ENCODE results near the gene PADI2. TPM values are rescaled to one million over a fixed set of nuclear protein-coding genes. Genes with fewer than 3 reads are reported as not detected.

Gene PADI2
- polyA plus RNA-seq, 4 donors = 2.3 to 3.0 (median 2.6) TPM

DNA sequence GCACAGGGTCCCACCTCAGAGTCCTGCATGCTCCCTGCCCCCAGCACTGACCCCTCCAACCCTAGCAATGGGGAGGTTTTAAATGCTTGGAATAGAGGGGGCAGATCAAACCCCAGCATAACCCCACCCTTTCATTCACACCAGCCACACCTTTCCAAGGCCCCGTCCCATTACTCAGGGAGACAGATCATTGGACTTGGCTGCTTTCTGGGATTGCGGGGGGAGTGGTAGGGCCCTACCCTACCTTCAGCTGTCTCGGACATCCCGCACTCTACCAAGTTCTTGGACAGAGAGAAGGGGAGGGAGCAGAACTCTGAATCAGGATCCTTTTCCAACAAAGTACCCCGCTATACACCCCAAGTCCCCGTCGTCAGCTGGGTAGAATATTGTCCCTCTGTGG, 983 bp downstream of the PADI2 start:
- DNase-seq (ENCODE audit: low read depth in 4 of 4, low spot score in 3 of 4) = no peak

DNA sequence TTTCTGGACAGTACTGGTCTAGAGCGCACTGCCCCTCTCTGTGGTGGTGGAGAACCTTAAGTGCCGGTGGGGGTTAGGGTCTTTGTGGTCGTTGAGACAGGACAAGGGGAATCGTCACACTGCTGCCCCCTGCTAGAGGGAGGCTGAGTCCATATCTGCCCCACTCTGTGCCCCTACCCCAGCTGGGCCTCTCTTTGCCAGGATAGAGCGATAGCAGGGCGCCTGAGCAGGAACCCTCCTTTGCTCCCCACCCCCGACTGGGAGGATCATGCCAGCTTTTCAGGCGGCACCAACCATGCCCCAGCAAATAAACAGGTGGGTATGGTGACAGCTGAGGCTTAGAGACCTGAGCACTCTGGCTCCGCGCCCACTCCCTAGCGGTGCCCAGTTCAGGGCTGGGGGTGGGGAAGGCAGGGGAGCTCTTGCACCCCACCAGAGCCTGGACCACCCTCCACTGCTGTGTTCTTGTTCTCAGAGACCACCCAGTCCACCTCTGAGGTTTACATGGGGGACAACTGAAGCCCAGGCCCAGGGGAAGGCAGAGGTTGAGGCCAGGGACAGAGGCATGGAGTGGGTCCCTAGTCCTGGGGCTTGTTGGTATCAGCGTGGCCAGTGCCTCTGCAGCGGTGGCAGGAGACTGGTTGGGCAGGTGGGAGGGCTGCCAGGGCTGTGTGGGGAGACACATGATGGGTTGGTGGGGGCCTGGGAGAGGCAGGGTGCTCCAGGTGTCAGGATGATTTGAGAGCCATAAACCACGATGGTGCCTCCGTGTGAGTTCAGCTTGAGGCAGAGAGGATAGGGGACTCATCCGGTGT, 1.6 kb downstream of the PADI2 start:
- no peak for DNase-seq (ENCODE audit: low read depth in 4 of 4, low spot score in 3 of 4)

DNA sequence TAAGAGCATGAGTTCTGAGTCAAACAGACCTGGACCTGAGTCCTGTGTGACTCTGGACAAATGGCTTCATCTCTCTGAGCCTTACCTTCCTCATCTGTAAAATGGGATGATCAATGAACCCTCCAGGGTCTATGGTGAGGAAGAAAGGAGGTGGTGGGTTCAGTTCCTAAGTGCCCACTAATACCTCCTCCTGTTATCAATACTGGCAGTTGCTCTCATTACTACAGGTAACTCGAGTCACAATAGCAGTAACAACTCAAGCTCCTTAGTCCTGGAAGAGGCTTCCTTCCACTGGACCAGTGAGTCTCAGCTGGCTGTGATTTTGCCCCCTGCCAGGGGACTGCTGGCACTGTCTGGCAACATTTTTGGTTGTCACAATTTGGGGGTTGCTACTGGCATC, 2.6 kb downstream of the PADI2 start:
- DNase-seq (ENCODE audit: low read depth in 4 of 4, low spot score in 3 of 4) = no peak

DNA sequence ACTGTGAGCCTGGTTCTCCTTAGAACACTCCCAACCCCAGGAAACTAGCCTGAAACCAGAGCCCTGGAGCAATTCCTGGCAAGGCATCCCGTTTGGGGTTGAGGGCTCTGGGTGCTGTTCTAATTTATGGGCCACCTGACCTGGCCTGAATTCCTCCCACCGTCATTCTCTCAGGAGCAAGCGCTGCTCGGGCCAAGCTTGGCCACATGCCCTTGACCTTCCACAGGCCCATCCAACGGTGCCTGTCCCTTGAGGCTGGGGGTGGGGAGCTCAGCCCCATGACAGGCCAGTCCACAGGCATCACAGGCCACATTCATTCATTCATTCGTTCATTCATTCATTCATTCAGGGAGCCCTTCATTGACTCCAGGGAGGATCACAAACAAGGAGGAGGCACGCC, 5.3 kb downstream of the PADI2 start:
- DNase-seq (ENCODE audit: low read depth in 4 of 4, low spot score in 3 of 4) = no peak

DNA sequence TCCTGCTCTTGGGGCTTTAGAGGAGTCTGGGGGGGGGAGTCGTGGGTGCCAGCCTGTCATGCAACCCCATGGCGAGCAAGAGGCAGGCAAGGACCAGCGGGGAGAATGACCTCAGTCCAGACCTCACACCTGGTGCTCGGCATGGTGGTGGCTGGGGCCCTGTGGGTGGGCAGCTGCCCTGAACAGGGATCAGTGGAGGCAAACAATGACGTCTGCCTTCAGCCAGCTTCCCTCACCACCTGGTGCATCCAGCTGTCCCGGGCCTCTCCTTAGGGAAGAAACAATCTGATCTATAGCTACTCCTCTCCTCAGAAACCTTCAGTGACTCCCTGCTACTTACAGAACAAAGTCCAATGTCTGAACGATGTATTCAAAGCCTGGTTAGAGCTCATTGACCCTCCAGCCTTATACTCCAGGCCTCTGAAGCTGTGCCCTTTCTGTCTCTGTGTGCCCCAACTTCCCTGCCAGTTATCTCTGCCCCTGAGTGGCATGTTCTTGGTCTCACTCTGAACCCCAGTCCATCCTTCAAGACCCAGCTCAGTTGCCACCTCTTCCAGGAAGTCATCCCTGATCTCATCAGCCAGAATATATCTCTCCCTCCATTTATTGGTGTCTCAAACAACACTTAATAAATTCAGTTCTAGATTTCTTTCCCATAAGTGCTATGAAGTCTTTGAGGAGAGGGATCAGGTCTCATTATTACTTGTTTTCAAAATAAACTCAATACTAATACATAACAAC, 6.6 kb downstream of the PADI2 start:
- DNase-seq (ENCODE audit: low read depth in 4 of 4, low spot score in 3 of 4) = no peak

DNA sequence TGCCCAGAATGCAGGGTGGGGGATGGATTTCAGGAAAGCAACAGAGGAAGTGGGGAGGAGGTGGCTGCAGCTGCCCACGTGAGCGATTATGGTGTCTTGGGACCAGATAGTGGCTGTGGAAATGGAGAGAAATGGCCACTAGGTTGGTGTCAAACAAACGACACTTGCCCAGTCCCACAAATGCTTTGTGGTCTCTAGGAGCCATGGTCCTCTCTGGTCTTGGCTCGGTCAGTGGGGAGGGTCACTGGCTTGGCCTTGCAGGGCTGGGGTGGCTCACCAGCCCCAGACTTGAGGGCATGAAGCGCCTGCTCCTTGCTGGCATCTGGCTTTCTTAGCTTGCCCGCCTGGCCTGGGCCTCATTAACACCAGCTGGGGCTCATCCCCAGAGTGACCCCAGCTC, 7.2 kb downstream of the PADI2 start:
- no peak for DNase-seq (ENCODE audit: low read depth in 4 of 4, low spot score in 3 of 4)

DNA sequence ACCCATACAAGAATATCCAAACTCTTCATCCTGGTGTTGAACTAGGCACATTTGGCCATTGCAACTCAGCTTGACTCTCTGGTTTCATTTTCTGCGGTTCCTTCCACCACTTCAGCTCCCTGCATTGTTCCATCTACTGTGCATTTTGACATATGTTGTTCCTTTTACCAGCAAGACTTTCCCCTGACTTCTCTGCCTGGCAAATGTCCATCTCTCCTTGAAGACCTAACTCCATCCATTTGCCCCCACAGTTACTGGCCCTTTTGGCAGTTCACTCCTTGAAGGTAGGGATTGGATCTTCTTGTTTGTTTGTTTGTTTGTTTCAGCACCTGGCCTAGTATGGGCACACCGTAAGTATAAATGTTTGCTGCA, 8.7 kb downstream of the PADI2 start:
- no peak for DNase-seq (ENCODE audit: low read depth in 4 of 4, low spot score in 3 of 4)

DNA sequence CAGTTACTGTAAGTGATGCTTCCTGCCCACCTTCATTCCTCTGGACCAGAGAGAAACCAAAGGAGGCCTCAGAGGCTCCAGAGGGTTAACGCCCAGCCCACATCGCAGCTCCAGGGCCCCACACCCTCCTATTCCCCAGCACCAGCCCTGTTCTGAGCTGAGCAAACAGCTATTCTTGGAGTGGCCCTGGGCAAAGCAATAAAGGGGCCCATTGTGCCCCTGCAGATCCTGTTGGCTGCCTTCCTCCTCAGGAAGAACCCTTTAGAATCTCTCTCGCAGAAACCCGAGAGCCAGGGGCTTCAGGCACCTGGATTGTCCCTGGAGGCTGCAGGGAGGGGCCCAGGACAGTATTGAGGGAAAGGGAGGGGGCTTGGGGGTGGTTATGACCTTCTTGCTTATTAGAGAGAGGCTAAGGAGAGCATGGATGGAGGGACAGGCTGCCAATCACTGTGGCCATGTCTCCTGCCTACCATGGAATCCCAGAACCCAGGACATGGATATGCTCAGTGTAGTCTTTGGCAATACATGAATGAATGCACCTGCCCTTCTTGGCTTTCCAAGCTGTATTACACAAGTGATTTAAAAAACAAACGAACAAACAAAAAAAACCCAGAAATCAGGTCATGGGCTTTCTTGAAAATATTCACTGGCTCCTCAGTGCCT, 9.2 kb downstream of the PADI2 start:
- no peak for DNase-seq (ENCODE audit: low read depth in 4 of 4, low spot score in 3 of 4)

DNA sequence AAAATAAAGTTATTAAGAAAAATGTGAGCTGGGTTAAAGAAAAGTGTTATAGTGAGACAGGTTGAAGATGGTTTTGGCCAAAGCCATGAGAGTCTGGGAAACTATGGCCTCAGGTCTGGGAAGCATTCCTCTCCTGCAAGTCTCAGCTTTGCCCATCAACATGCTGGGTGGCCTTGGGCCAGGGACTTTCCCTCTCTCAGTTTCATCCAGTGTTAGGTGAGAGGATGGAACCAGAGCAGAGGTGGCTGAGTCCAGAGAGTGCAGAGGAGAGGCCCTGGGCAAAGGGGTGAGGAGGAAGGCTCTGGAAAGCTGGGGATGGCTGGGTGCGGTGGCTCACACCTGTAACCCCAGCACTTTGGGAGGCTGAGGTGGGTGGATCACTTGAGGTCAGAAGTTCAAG, 10.5 kb downstream of the PADI2 start:
- DNase-seq (ENCODE audit: low read depth in 4 of 4, low spot score in 3 of 4) = no peak

DNA sequence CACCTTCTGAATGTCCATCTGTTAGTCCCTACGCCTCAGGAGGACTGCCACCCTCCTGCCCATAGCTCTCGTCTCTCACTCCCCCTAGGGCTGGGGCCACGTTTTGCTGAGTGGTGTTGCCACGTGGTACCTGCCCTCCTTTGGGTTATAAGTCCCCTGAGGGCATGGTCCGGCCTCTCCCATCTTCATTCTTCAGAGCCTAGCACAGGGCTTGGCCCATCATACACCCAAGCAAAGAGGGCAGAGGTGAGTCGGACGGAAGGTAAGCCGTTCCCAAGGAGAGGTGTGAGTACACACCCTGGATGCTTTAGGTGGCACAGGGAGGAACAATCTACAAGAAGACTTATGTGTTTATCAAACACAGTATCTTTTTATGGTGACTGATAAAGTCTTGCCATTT, 10.9 kb downstream of the PADI2 start:
- no peak for DNase-seq (ENCODE audit: low read depth in 4 of 4, low spot score in 3 of 4)

DNA sequence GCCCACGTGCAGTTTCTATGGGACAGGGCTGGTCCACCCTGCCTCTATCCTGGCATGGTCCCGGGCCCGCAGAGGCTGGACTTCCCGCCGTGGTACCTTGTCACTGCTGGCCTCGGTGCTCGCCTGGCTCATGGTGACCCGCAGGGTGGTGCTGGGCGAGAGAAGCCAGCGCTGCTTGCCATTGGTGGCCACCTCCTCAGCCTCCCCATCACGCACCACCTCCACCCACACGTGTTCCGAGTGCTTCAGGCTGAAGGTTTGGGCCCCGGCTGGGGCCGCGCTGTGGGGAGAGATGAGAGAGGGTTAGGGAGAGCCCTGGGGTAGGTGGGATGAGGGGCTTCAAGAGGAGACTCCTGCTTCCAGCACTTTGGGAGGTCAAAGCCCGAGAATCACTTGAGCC, 14.5 kb downstream of the PADI2 start:
- DNase-seq (ENCODE audit: low read depth in 4 of 4, low spot score in 3 of 4) = no peak

DNA sequence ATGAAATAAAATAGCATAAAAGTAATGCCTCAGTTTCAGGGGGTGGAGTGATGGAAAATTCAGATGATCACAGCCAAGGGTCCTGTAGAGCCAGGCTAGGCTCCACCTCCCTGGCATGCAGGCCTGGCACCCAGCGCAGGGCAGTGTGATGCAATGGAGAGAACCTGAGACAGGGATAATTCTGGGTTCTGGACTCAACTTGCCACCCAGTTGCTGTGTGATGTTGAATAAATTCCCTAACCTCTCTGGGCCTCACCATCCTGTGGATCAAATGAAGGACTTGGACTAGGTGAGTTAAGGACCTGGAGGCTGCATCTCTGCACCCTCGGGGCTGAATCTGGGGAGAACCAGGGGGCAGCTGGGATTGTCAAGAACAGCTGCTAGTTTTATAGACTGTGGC, 17.0 kb downstream of the PADI2 start:
- no peak for DNase-seq (ENCODE audit: low read depth in 4 of 4, low spot score in 3 of 4)

DNA sequence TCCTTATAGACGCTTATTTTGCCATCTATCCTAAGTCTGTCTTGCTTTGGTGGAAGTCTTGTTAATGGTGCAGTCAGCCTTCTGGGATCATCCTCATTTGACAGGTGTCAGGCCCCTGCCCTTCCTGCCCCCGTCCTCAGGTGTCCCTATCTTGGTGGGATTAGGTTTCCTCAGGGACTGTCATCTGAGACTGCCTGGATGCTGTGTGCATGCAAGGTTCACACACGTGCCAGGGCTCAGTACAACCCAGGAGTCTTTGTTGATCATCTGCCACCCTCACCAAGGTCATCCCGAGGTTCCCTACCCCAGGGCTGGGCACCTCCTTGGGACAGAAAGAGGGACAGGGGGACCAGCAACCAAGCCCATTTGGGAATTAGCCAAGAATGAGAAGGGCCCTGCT, 18.0 kb downstream of the PADI2 start:
- no peak for DNase-seq (ENCODE audit: low read depth in 4 of 4, low spot score in 3 of 4)

DNA sequence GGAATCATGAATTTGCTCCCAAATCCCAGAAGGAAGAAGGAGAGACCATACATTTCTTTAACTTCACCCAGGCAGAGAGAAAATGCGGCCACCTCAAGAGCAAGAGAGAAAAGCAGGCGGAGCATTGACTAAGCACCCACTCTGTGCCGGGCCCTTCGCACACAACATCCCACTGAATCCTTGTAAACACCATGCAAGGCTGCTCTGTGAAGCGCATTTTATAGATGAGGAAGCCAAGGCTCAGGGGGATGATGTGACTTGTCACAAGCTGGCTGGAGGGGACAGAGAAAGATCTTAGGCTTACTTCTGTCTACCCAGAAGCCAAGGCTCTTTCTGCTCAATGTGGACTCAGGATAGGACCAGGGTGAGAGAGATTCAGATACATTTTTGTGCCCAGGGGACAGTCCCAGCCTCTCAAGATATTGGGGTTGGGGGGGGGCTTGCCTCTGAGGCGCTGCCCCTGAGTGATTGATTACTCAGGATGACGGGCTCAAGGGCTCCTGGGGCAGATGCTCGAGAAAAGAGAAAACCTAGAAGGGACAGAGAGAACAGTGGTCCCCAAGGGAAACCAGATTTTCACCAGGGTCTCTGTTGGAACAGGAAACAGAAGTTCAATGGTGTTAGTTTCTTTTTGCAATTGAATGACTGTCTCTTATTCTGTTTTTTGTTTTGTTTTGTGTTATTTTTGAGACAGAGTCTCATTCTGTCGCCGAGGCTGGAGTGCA, 19.5 kb downstream of the PADI2 start:
- DNase-seq (ENCODE audit: low read depth in 4 of 4, low spot score in 3 of 4) = no peak

DNA sequence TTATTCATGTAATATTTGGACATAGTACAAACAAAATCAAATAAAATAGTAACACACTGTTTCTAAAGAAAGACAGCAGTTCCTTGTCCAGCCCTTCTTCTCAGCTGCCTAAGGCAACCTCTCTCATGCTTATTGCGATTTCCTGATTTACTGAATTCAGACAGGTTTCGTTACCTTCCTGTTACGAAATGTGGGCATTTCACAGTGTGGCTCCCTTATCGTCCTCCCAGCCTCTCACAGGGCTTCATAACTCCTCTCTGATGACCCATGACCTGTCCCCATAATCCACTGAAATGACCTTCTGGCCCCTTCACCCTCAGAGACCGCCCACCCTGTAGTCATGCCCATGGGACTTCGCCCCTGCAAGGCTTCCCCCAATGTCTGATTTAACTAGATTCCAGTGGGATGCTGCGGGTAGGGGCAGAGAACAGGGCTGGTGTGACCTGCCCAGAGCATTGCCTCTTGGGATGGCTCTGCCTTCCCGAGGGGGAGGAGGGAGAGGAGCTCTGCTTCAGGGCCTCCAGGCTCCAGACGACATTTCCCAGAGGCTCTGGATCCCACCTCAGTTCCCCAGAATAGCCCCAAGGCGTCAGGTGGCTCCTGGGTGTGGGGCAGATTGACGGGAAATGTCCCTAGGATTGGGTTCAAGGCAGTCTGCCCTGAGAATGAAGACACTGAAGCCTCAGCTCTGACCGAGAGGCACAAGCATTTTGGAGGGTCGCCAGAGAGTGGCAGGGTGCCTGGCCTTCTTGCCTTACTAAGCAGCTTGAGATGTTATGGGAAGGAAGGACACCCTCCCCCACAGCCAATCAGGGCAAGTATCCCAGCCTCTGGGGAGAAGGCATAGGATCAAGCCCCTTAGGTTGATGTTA, 20.6 kb downstream of the PADI2 start:
- no peak for DNase-seq (ENCODE audit: low read depth in 4 of 4, low spot score in 3 of 4)

DNA sequence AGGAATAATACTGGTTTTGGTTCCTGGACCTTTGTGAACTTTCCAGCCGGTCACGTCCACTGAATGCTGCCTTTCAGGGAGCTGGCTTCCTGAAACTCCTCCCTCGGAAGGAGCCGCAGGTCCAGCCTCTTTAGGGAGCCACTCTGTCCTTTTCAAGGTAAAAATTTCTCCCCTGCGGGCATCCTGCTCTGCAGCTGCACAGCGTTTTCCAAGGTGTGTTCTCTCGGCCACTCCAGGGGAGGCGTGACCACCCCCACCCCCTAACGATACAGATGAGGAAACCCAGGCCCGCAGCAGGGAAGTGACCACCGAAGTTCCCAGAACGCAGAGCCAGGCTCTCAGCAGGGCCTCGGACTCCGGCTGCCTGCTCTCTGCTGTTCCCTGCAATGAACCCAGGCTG, 21.5 kb downstream of the PADI2 start:
- DNase-seq (ENCODE audit: low read depth in 4 of 4, low spot score in 3 of 4) = no peak

DNA sequence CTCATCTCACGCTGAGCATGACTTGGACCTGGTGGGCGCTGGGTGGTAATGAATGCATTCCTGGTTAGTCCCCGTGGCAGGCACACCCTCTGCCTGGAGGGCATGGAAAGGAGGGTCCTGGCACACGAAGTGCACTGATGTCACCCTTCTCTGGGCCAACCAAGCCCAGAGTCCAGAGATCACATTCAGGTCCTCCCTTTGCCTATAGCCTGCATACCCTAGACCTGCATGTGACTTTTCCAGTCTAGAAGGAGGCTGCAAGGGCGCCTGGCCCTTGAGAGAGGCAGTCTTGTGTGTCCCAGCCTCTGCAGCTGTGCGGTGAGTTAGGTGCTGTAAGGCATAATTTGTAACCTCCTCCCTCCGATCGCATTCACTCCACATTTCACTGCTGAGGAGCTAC, 22.1 kb downstream of the PADI2 start:
- no peak for DNase-seq (ENCODE audit: low read depth in 4 of 4, low spot score in 3 of 4)

DNA sequence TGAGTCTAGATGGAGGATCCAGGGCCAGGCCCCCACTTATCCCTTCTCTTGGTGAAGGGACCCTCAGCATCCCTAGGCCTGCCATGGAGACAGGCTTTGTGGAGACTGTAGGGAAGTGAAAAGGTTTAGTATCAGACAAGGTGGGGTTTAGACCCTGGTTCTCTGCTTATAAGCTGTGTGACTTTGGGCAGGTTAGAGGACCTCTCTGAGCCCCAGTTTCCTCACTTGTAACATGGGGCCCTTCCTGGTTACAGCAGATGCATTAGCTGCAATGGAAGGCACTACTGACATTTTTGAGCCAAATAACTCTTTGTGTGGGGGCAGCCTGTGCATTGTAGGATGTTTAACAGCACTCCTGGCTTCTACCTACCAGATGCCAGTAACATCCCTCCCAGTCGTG, 22.7 kb downstream of the PADI2 start:
- no peak for DNase-seq (ENCODE audit: low read depth in 4 of 4, low spot score in 3 of 4)

DNA sequence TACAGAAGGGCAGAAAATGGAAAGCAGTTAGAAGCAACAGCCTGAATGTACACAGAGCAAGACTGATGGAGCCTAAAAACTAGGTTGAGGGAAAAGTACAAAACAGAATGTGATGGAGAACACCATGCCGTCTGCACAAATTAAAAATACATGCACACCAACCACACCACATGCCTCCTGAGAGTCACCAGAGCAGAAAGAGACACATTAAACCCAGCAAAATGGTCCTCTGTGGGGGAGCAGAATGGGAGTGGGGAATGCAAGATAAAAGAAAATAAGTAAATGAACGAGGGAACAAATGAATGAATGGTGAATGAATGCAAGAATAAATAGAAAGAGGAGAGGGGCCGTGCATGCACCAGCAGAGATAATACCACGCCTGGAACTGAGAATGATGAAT, 24.1 kb downstream of the PADI2 start:
- DNase-seq (ENCODE audit: low read depth in 4 of 4, low spot score in 3 of 4) = no peak

DNA sequence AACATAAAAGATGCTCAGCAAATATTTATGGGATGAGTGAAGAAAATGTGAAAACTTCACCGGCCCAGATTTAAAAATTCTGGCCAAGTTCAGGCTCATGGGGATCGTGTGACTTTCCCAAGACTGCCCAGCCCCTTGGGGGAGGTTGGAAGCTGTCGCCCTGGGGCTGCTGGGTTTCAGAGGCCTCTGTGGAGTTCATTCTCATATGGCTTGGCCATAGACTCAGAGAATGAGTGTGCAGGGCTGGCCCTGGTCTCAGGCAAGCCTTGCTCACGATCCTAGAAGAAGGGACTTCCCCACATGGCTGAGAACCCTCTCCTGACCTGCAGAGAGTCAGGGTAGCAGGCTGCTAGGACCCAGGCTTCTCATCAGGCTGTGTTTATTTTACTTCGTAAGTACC, 24.6 kb downstream of the PADI2 start:
- DNase-seq (ENCODE audit: low read depth in 4 of 4, low spot score in 3 of 4) = no peak

Data from right renal pelvis (tissue), 4 donors.